GM18517 (cell line): ENCODE data around the gene NFKBIB.
"Not testable (repeated sequence)": the region's sequence is repeated elsewhere in the genome, so short reads cannot be mapped to it uniquely, and the experiment has no call there.

Experiments
- ATAC-seq: cut with Tn5 transposase; IDR thresholded peaks from one replicate; pipeline ENCODE4 v1.9.1; 2021; ENCODE audit warnings: mild to moderate bottlenecking, moderate library complexity; ENCODE audit not compliant: unreplicated experiment

NFKBIB gene

DNA sequence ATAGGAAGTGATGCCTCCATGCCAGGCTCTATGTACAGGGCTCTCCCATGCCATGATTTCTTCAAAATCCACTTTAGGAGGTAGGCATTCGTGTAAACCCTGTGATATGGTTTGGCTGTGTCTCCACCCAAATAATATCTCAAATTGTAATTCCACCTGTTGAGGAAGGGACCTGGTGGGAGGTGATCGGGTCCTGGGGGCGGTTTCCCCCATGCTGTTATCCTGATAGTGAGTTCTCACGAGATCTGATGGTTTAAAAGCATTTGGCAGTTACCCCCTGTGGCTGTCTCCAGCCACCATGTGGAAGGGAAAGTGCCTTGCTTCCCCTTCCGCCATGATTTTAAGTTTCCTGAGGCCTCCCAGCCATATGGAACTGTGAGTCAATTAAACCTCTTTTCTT is 22.7 kb downstream of the NFKBIB start:
- ATAC-seq = no peak

DNA sequence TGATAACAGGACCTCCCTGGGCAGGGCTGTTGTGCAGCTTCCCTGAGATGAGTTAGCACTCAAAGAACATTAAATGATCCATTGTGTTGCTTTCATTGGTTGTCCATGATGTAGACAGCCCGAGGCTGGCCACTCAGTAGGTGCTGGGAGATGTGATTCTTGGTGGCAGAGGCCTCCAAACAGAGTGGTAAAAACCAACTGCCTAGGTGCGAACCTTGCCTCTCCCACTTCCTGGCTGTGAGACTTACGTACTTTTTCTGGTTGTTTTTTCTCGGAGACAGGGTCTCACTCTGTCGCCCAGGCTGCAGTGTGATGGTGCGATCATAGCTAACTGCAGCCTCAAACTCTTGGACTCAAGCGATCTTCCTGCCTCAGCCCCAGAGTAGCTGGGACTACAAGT is 24.6 kb downstream of the NFKBIB start:
- ATAC-seq = no peak

DNA sequence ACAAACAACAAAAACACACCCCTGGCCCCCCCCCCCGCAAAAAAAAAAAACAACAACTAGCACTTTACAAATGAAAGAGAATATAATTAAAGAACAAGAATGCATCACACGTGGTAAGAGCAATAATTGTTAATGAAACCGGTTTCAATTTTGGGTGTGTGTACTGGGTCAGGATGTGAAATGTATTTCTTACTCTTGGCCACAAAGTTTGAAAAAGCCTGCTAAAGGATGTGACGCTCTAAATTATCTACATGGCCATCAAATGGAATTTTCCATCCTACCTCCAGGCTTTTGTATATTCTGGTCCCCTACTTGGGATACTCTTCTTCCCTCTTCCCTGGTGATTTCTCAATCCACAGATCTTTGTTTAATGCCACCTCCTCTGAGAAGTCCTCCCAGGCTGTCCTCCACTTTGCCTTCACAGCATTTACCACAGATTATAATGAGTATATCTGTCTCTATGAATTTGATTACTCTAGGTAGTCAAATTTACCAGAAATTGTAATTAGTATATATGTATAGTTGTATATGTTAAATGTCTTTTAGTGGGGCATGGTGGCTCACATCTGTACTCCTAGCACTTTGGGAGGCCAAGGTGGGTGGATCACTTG is 28.7 kb downstream of the NFKBIB start:
- ATAC-seq = no peak

DNA sequence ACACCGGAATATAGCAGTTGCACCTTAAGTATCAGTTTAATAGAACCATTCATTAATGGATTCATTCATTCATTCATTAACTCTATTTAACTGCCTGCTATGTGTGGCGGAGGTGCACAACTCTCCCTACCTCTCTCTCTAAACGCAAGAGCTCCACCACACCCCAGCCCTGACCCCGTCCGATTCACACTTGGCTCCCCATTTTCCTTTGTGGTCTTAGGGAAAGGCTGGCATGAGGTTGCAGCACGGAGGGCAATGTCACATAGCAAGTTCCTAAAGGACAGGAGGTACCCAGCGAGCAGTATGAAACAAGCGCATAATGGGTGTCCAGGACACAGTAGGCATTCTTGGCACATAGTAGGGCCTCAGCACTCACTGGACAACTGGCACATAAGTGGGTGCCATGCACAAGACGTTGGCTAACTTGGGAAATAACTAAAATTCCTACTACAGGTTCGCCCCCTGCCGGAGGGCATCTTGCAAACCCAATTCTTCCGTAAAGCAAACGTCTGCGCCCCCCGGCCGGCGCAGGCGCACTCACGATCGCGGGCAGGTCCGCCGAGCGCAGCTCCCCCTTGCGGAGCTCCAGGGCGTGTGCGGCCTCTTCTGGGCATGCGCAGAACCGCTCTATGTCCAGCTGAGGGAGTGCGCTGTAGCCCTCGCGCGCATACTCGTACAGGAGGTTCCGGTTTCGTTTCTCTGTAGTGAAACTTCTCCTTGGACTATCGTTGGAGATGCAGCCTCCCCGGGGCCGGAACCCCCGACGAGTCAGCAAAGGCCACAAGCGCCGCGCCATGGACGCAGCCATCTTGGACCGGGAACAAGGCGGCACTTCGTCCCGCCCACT is 30.4 kb downstream of the NFKBIB start, which contains the start of gene SARS2:
Gene SARS2 (minus strand): TSS at position 835 of the 847 bp plus-strand sequence. CDS start 27 bp downstream, at position 808.
- ATAC-seq = peak; percentile 71

DNA sequence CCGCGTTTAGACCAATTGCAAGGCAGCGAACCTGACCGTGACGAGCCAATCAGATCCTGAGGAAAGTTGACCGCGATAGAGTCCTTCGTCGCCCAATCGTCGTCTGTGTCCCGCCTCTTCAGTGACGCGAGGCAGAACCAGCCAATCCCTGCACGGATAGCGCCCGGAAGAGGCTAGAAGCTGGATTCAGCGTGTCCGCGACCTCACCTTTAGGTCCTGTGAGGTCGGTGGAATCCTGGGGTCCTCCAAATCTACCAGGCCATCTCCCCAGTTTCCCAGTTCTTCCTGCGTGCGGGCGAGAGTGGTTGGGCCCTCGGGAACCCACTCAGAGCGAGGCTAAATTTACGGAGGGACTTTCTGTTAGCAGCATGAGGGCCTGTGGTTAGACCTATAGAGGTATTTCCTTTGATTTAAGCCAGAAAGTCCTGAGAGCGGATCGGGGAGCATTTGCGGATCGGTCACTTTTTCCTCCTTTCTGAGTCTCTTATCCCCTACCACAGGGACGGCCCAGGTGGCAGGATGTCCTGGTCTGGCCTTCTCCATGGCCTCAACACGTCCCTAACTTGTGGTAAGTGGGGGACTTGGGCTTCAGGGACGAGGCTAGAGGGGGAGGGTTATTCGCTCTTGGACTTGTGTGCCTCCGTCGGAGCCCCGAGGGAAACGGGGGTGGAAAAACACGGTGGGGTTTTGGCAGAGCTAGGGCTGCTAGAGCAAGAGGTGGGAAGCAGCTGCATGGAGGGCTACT is 31.2 kb downstream of the NFKBIB start, which contains the start of gene MRPS12:
Gene MRPS12 (plus strand): TSS at position 169 of the 745 bp plus-strand sequence. CDS start 351 bp downstream, at position 520.
- peak; percentile 94 for ATAC-seq

DNA sequence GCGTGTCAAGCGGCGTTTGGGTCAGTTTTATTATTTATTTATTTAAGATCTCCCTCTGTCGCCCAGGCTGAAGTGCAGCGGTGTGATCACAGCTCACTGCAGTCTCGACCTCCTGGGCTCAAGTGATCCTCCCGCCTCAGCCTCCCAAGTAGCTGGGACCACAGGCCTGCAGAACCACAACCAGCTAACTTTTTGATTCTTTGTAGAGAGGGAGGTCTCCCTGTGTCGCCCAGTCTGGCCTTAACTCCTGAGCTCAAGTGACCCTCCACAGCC is 31.7 kb downstream of the NFKBIB start:
- ATAC-seq = no peak

DNA sequence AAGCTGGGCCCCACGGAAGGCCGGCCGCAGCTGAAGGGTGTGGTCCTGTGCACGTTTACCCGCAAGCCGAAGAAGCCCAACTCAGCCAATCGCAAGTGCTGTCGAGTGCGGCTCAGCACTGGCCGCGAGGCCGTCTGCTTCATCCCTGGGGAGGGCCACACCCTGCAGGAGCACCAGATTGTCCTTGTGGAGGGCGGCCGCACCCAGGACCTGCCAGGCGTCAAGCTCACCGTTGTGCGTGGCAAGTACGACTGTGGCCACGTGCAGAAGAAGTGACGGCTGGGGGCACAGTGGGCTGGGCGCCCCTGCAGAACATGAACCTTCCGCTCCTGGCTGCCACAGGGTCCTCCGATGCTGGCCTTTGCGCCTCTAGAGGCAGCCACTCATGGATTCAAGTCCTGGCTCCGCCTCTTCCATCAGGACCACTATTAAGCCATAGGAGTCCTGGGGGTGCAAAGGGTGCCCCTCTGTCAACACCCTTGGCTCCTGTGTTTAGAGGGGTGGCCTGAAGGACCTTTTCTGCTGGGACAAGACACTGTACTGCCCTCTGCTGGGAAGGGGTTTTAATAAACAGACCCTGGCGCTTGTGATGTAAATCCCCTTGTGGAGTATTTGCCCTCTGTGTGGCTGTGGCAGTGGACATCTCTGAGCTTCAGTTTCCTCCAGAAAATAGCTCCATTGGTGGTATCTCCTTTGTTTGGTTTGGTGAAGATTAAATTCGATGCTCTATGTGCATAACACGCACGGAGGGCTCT is 32.8 kb downstream of the NFKBIB start:
- ATAC-seq = no peak

DNA sequence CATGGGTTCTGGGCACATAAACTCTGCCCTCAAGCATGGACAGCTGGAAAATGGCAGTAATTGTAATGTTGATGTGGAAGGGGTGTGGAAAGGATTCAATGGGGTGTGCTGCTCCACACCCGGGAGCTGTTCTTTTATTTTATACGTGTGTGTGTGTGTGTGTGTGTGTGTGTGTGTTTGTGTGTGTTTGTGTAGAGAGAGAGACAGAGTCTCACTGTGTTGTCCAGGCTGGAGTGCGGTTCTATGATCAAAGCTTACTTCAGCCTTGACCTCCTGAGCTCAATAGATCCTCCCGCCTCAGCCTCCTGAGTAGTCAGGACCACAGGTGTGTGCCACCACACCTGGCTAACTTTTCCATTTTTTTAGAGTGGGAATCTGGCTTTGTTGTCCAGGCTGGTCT is 33.8 kb downstream of the NFKBIB start:
- no peak for ATAC-seq

DNA sequence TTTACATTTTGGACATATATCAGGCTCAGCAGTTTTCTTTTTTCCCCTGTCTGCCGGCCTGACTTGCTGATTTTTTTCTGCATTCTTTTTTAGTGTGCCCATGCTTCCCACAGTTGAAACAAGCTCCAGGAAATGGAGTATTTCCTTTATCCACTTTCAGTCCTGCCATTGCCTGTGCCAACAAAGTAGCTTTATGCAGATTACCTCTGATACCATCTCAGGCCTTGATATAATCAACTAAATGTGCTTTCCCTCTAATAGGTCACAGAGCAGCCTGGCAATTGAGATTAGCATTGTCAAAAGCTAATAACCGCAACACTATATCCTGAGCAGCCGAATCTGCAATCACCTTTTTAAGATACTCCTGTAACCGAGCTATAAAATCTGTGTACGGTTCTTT is 40.2 kb downstream of the NFKBIB start:
- no peak for ATAC-seq

DNA sequence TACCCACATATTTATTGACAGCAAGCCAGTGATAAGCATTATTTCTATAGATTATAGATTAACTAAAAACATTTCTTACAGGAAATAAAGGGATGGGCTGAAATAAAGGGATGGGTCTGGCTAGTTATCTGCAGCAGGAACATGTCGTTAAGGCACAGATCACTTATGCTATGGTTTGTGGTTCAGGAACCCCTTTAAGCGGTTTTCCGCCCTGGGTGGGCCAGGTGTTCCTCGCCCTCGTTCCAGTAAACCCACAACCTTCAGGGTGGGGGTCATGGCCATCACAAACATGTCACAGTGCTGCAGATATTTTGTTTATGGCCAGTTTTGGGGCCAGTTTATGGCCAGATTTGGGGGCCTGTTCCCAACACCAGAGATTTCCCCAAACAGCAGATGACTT is 41.7 kb downstream of the NFKBIB start:
- not testable (repeated sequence) for ATAC-seq

DNA sequence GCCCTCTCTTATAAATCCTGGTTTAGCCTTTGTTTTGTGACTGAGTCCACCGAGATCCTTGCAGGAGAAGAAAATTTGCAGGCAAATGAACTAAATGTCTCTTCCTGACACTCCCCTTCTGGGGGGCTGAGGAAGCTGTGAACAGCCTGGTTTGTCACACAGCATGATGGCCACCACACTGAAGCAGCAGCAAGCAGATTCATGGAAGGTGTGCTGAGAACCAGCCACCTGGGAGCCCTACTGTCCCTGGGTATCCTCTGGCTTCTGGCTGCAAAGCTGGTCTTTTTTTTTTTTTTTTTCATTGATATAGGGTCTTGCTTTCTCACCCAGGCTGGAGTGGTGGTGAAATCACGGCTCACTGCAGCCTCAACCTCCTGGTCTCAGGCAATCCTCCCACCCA is 42.2 kb downstream of the NFKBIB start:
- ATAC-seq = no peak

DNA sequence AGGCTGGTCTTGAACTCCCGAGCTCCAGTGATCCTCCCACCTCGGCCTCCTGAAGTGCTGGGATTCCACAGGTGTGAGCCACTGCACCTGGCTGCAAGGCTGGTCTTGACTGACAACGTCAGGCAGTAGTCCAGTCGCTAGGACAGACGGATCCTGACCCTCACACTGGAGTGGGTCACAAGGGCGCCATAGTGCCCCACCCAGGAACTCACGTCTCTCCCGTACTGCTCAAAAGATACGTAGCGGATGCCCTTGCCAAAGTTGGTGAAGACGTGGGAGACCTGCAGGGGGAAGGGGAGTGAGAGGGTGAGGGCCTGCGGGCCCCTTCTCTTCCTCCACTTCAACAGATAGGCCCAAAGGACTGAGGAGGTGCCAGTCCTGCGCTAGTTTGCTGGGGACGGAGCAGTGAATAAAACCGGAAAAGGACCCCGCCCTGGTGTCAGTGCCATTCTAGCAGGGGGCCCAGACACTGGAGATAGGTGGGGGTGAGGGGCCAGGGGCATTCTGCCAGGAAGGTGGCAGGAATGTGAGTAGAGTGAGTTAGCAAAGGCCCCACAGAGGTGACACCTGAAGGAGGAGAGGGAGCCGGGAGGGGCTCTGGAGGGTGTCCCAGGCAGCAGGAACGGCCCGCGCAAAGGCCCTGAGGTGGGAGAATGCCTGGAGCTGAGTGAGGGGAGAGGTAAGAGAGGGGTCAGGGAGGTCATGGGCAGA is 42.9 kb downstream of the NFKBIB start:
- no peak for ATAC-seq

DNA sequence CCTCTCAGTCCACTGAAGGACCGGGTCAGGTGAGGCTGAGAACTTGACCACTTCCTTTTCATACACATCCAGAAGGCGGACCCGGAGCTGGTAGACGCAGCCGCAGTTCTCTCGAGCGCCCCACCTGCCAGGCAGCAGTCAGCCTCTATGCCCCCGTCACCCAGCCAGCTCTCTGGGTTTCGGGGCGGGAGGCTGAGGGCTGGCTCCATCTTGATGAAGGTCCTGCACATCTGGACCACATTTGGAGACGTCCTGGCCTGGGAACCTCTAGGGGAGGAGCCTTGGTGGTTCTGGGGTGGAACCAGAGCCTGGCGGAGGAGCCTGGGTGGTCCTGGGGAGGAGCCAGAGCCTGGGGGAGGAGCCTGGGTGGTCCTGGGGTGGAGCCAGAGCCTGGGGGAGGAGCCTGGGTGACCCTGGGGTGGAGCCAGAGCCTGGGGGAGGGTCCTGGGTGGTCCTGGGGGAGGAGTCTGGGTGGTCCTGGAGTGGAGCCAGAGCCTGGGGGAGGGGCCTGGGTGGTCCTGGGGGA is 45.3 kb downstream of the NFKBIB start:
- no peak for ATAC-seq

DNA sequence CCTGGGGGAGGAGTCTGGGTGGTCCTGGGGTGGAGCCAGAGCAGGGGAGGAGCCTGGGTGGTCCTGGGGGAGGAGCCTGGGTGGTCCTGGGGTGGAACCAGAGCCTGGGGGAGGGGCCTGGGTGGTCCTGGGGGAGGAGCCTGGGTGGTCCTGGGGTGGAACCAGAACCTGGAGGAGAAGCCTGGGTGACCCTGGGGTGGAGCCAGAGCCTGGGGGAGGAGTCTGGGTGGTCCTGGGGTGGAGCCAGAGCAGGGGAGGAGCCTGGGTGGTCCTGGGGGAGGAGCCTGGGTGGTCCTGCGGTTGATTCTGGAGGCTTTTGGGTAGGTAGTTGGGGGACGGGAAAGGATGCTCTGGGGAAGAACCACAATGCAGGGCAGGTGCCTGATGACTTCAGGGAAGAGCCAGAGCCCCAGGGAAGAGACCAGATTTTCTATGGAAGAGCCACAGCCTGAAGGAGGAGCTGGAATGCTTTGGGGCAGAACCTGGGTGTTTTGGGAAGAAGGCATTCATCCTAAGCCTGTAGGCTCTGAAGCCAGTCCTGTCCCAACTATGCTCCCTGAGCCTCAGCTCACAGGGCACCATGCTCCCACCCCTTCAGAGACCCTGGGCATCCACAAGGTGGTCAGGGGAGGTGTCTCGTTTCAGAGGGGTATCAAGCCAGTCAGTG is 45.9 kb downstream of the NFKBIB start:
- no peak for ATAC-seq

DNA sequence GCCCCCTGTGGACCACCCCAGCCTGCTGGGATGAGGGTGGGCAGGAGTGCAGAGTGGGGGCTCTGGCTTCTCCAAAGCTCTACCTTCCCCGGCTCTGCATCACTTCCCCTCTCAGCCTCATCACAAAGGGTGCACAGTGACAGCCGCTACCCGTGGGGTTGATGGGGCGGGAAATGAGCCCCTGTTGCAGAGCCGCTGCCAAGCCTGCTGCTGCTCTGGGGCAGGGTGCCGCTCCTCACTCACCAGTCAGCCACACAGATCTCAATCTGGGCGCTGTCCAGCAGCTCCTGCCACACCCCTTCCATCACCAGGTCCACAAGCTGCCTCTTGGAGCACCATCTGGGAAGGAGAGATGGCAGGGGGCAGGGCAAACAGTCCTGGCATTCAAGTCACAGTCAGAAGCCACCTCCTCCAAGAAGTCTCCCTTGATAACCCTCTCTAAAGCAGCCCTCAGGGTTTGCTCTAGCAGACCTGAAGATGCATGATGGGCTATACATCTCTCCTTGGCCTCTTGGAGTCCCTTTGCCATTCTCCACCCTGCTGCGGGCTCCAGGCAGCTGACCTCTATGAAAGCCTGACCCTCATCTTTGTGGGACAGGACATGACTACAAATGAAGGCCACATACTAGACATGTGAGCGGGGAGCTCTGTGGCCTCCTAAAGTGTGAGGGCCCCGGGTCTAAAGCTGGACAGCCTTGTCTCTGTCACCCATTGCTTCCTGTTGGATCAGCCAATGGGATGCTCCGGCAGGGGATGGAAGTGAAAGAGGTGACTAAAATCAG is 46.7 kb downstream of the NFKBIB start:
- no peak for ATAC-seq

DNA sequence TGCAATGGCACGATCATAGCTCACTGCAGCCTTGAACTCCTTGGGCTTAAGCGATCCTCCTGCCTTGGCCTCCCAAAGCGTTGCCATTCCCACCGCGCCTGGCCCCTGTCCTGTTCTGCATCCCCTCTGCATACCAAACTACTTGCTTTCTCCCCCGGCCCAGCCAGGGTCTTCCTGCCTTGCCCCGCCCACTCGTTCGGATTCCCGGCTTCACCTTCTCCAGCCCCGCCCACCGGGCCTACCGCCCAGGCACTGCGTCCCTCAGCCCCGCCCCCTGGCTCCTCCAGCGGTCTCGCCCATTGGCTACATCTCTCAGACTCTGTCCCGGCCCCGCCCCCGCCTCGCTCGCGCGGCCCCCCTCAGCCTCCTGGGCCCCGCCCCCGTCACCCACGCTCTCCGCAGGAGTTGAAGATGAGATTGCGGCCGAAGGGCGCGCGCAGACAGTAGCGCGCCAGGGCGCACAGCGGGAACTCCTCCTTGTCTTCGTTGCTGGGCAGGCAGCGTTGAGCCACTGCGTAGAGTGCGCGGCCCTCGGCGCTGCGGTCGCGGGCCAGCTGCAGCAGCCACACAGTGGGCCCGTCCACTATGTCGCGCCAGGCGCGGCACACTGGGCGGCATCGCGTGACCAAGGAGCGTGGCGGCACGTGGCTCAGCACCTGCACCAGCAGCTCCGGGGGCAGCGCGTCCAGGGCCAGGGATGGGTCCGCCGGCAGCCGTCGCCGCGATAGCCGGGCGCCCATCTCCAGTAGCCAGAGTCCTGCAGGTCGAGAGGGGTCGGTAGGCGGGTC is 50.0 kb downstream of the NFKBIB start:
- no peak for ATAC-seq

DNA sequence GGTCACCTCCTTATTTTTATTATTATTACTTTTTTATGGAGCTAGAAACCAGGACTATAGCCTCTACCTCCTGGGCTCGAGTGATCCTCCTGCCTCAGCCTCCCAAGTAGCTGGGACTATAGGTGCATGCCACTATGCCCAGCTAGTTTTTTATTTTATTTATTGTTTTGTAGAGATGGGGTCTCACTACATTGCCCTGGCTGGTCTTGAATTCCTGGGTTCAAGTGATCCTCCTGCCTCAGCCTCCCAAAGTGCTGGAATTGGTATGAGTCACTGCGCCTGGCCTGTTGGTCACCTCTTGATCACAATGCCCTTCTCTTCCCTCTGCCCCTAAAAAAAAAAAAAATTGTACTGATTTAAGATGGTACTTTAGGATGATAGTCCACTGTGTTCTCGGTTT is 51.4 kb downstream of the NFKBIB start:
- ATAC-seq = no peak
